AG04449 (cell line): ENCODE results near the gene LHFPL3.

ENCODE experiments used
- CTCF ChIA-PET: fragments of 350-600 bp; formaldehyde crosslinking; extraction: SDS; loops from one replicate; lab custom pipeline; 2021; ENCODE audit warnings: antibody characterized with exemption; lab: Yijun Ruan, JAX
- POLR2A ChIA-PET: fragments of 400-600, 350-600 bp; formaldehyde crosslinking; extraction: SDS; loops from one replicate; lab custom pipeline; 2020; ENCODE audit warnings: antibody characterized with exemption, inconsistent platforms; lab: Yijun Ruan, JAX
- DNase-seq: peaks from one replicate; pipeline ENCODE4 v3.0.0-alpha.2; 2010; ENCODE audit warnings: low read depth, low spot score
- H3K4me3 ChIP-seq: 2 replicates; pipeline ENCODE4 v1.5.1; 2011; ENCODE audit warnings: low read depth, mild to moderate bottlenecking, control low read depth, low read length
- CTCF ChIP-seq: IDR thresholded peaks from one replicate; pipeline ENCODE4 v1.5.1; 2011; ENCODE audit warnings: mild to moderate bottlenecking, moderate library complexity, low read length, control low read depth, inconsistent platforms; ENCODE audit not compliant: insufficient read depth; ENCODE audit errors: missing control alignments

LHFPL3 gene

GRCh38 chr7:104772405-104773345 is 444.3 kb downstream of the LHFPL3 start:
- ChIA-PET POLR2A (no interaction called here), CTCF (no interaction called here)
- no peak for DNase-seq
- no peak overlapping the region for H3K4me3 ChIP-seq
- no peak for TF ChIP-seq CTCF

GRCh38 chr7:104773796-104774195 is 445.4 kb downstream of the LHFPL3 start:
- ChIA-PET CTCF (no interaction called here), POLR2A (no interaction called here)
- no peak for TF ChIP-seq CTCF
- no peak for DNase-seq
- H3K4me3 ChIP-seq = no peak overlapping the region

- POLR2A ChIA-PET = no interaction called here
- H3K4me3 ChIP-seq = no peak overlapping the region
- CTCF ChIA-PET = no interaction called here
- no peak for TF ChIP-seq CTCF
- no peak for DNase-seq
These were observed 447.1 kb downstream of the LHFPL3 start for GRCh38 chr7:104775531-104775930.

- H3K4me3 ChIP-seq = no peak overlapping the region
- ChIA-PET POLR2A (no interaction called here), CTCF (no interaction called here)
- no peak for TF ChIP-seq CTCF
- no peak for DNase-seq
These were observed 448.9 kb downstream of the LHFPL3 start for GRCh38 chr7:104777301-104777800.

GRCh38 chr7:104779888-104780287 is 451.5 kb downstream of the LHFPL3 start:
- no peak overlapping the region for H3K4me3 ChIP-seq
- CTCF ChIA-PET = no interaction called here
- POLR2A ChIA-PET = no interaction called here
- DNase-seq = no peak
- TF ChIP-seq CTCF = no peak

GRCh38 chr7:104784686-104785085 is 456.3 kb downstream of the LHFPL3 start:
- POLR2A ChIA-PET = no interaction called here

More at GRCh38 chr7:104784686-104785085, 456.3 kb downstream of the LHFPL3 start:
- no peak for TF ChIP-seq CTCF
- no peak for DNase-seq
- H3K4me3 ChIP-seq = no peak overlapping the region
- CTCF ChIA-PET = no interaction called here
